SU-DHL-6 (cell line): ENCODE data around the gene SDR39U1.
A peak's percentile ranks its signal among the peaks of the same experiment; 100 is the strongest.

ENCODE experiments used
- EZH2phosphoT487 ChIP-seq: fragments of 200-600 bp; sonication (generic), shearing (Covaris generic); conservative IDR thresholded peaks from 2 replicates; pipeline ENCODE4 v1.6.1; 2018; ENCODE audit warnings: mild to moderate bottlenecking, antibody characterized with exemption, low read length, moderate library complexity, mixed read lengths
- TF ChIP-seq, protein P1 (sequence below): fragments of 200-600 bp; sonication (generic); IDR thresholded peaks from one replicate; pipeline ENCODE4 v1.5.1; 2017; ENCODE audit warnings: antibody characterized with exemption, mild to moderate bottlenecking, low read length, moderate library complexity; ENCODE audit not compliant: insufficient read depth, poor library complexity, severe bottlenecking

DNA sequence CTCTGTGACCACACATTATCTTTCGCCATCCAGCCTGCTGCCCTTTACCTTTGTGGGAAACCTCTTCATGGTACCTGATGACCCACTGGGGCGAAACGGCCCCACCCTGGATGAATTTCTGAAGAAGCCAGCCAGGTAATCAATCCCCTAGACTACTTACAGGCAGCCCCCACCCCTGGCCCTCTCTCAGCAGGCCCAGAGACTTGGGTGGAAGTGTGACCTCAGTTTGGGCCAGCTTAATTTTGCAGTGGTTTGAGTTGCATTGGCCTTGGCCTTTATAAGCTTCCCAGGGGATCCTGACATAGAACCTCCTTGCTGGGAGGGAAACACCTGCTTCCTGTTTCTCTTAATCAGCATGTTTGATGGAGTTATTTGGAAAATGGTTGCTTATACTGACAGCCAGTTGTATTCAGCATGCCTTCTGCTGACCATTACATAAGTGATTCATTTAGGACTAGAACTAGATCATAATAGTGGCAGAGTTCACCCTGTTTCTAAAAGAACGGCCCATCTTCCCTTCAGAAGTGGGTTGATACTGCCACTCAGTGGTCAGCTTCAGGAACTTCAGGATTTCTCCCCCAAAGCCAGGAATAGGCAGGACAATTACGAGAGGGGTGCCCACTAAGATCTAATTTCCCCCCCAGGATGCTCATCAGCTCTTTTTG lies 6.1 kb downstream of the SDR39U1 start:
- TF ChIP-seq, protein P1, sequence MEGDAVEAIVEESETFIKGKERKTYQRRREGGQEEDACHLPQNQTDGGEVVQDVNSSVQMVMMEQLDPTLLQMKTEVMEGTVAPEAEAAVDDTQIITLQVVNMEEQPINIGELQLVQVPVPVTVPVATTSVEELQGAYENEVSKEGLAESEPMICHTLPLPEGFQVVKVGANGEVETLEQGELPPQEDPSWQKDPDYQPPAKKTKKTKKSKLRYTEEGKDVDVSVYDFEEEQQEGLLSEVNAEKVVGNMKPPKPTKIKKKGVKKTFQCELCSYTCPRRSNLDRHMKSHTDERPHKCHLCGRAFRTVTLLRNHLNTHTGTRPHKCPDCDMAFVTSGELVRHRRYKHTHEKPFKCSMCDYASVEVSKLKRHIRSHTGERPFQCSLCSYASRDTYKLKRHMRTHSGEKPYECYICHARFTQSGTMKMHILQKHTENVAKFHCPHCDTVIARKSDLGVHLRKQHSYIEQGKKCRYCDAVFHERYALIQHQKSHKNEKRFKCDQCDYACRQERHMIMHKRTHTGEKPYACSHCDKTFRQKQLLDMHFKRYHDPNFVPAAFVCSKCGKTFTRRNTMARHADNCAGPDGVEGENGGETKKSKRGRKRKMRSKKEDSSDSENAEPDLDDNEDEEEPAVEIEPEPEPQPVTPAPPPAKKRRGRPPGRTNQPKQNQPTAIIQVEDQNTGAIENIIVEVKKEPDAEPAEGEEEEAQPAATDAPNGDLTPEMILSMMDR, result peak; percentile 57
- TF ChIP-seq EZH2phosphoT487, result no peak
